Spleen (tissue), 11 donors: ENCODE results near the gene TCP11L1. TPM values are rescaled to one million over a fixed set of nuclear protein-coding genes. Genes with fewer than 3 reads are reported as not detected.
"Not testable (repeated sequence)": the region's sequence is repeated elsewhere in the genome, so short reads cannot be mapped to it uniquely, and the experiment has no call there.

Experiments used
- DNase-seq: peaks from one replicate; pipeline ENCODE4 v3.0.0-alpha.2; 2020
- H3K27ac ChIP-seq, 8 donors: fragments of 200-600 bp; sonication (generic) in 7 of 8; 1 replicate in 4 of 8; 2 replicates in 4 of 8; pipeline versions ENCODE4 v1.5.0 to v1.8.0; 2016 to 2021; ENCODE audit warnings: inconsistent platforms in 4 of 8, mild to moderate bottlenecking in 4 of 8, moderate library complexity in 1 of 8
- H3K27me3 ChIP-seq, 7 donors: fragments of 200-600 bp; sonication (generic) in 6 of 7; replicated peaks in 1 of 7; 1 replicate in 4 of 7; 2 replicates in 3 of 7; pipeline versions ENCODE4 v1.5.0 to v1.8.0; 2016 to 2021; ENCODE audit warnings: inconsistent platforms in 3 of 7, mild to moderate bottlenecking in 1 of 7
- H3K36me3 ChIP-seq, 6 donors: fragments of 200-600 bp; sonication (generic) in 5 of 6; 1 replicate in 4 of 6; 2 replicates in 2 of 6; pipeline versions ENCODE4 v1.5.0 to v1.8.0; 2016 to 2021; ENCODE audit warnings: inconsistent platforms in 2 of 6
- H3K4me1 ChIP-seq, 6 donors: fragments of 200-600 bp; sonication (generic) in 5 of 6; 1 replicate in 3 of 6; 2 replicates in 3 of 6; pipeline versions ENCODE4 v1.5.0 to v1.8.0; 2016 to 2021; ENCODE audit warnings: inconsistent platforms in 3 of 6
- H3K4me3 ChIP-seq, 8 donors: fragments of 200-600 bp; sonication (generic) in 7 of 8; 1 replicate in 4 of 8; 2 replicates in 4 of 8; pipeline versions ENCODE4 v1.5.0 to v1.8.0; 2016 to 2021; ENCODE audit warnings: inconsistent platforms in 4 of 8, mild to moderate bottlenecking in 4 of 8, moderate library complexity in 2 of 8
- H3K9me3 ChIP-seq, 8 donors: fragments of 200-600 bp; sonication (generic) in 7 of 8; 1 replicate in 4 of 8; 2 replicates in 4 of 8; pipeline versions ENCODE4 v1.5.0 to v1.8.0; 2016 to 2021; ENCODE audit warnings: inconsistent platforms in 4 of 8
- CTCF ChIP-seq, 11 experiments: fragments of 200-600 bp in 7 of 11; fragments of 450-650 bp in 4 of 11; sonication (generic) in 4 of 11; IDR thresholded peaks in 8 of 11; conservative IDR thresholded peaks in 3 of 11; 1 replicate in 7 of 11; 2 replicates in 4 of 11; pipeline versions ENCODE4 v1.4.0 to v1.8.0; 2016 to 2021; ENCODE audit warnings: antibody characterized with exemption in 11 of 11, inconsistent platforms in 4 of 11, mild to moderate bottlenecking in 1 of 11
- POLR2A ChIP-seq, 3 donors: fragments of 450-650 bp; IDR thresholded peaks; one replicate each; pipeline ENCODE4 v1.5.1; 2017; ENCODE audit warnings: antibody characterized with exemption in 3 of 3, mild to moderate bottlenecking in 1 of 3
- POLR2AphosphoS5 ChIP-seq, 3 donors: sonication (generic); formaldehyde crosslinking; IDR thresholded peaks; one replicate each; pipeline ENCODE4 v1.5.1; 2017; ENCODE audit warnings: antibody characterized with exemption in 3 of 3
- WGBS, 5 donors: extraction: QIAGEN DNeasy Blood & Tissue Kit in 3 of 5; methylation state at CpG; one replicate each; pipeline versions ENCODE4 v1.1.5 to v1.1.7; 2013 to 2018; 5-methylcytosine and 5-hydroxymethylcytosine counted together
- intact Hi-C: fragments of 100-400 bp; cut with DNase I; formaldehyde crosslinking; loops from one replicate; pipeline ENCODE4 v1.15.0; 2023; ENCODE audit warnings: low total_unique reads
- polyA plus RNA-seq, 3 donors: library from polyadenylated mRNA; stranded (reverse); fragments of 200-250 nt; gene quantifications; one replicate each; pipeline ENCODE4 v1.2.1, GENCODE V29; 2013
- total RNA-seq, 7 donors: library from RNA; depleted of rRNA in 3 of 7; stranded (reverse); fragments of >200 nt in 3 of 7; fragmentation: NEBNext Ultra II Directional in 4 of 7; extraction: Animal tissue kit (Norgen Biotek cat#: 25700) in 4 of 7; gene quantifications; one replicate each; pipeline versions ENCODE4 v1.1.0 to v1.2.1, GENCODE V29; 2016 to 2021
- donor health status: healthy with polysubstance abuse.
- donor health status: DM: no; HTN: no; CAD: no; lungs with moderate emphysema.
- donor health status: DM: no; HTN: no; CAD: no.
- donor health status: Bipolar disorder and iron deficiency.
- donor health status: healthy.
- donor health status: DM: no; HTN: no; CAD: no.
- donor health status: DM: yes; HTN: yes; CAD: no.

Gene TCP11L1
- total and polyA plus RNA-seq, 10 donors: 1.8 to 48.2 (median 17.9) TPM

DNA sequence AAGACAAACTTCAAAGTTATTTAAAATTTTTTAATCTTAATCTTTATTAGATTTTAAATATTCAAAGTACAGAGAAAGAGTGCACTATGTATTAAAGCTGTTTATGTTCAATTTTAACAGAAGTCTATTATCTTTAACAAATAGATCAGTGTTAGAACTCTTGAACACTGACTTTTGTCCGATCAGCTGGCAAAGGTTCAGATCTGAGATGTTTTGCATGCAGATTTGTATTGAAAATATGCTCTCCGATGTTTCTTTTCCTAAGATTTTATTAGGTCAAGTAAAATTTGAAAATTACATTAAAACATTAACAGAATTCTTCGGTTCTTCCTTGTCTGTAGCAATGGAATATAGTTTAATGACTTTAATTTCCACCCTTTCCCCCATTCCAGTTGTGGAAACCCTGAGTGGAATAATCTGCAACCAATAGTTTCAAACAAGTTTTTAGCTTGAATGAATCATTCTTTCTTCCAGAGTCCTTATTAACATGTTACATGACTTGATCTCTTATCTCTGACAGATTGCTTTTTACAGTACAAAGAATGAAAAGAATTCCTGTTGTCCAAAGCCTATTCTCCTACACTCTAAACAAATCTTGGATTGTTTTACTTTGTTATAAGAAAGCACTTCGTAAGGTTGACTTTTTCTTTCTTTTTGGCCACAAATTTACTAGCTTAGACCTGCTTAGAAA is 11.4 kb upstream of the TCP11L1 start:
- 79 to 91% (median 82%) methylated on average over 4 of the region's 4 CpGs for WGBS, 5 donors
- H3K27ac ChIP-seq: no peak overlapping the region
- DNase-seq: no peak
- no peak overlapping the region for H3K4me3 ChIP-seq
- H3K36me3 ChIP-seq: no peaks in the 10 kb centered on the region
- intact Hi-C loops: loop anchor here (10.0 kb wide), 1 partner anchor 123 kb away; no protein-coding TSS in a partner anchor
- no peaks in the 10 kb centered on the region for H3K4me1 ChIP-seq
- H3K27me3 ChIP-seq: no peaks in the 10 kb centered on the region
- no peak for TF ChIP-seq POLR2A (IDR thresholded peaks at IDR 0.05)
- no peak for TF ChIP-seq POLR2AphosphoS5 (IDR thresholded peaks at IDR 0.05)
- TF ChIP-seq CTCF (IDR thresholded peaks at IDR 0.05 in 8 of 11, conservative IDR thresholded peaks at IDR 0.05 in 3 of 11): no peak
- no peaks in the 10 kb centered on the region for H3K9me3 ChIP-seq

GRCh38 chr11:33028537-33028914 is 10.8 kb upstream of the TCP11L1 start:
- no peaks in the 10 kb centered on the region for H3K27me3 ChIP-seq
- no peaks in the 10 kb centered on the region for H3K36me3 ChIP-seq
- intact Hi-C loops: loop anchor here (10.0 kb wide), 1 partner anchor 124 kb away; no protein-coding TSS in a partner anchor
- H3K4me3 ChIP-seq: no peak overlapping the region
- no peaks in the 10 kb centered on the region for H3K4me1 ChIP-seq
- 88 to 90% (median 89%) methylated on average over 2 of the region's 2 CpGs for WGBS, 5 donors
- TF ChIP-seq POLR2A (IDR thresholded peaks at IDR 0.05) (no peak), CTCF (IDR thresholded peaks at IDR 0.05 in 8 of 11, conservative IDR thresholded peaks at IDR 0.05 in 3 of 11) (no peak), POLR2AphosphoS5 (IDR thresholded peaks at IDR 0.05) (no peak)
- H3K9me3 ChIP-seq: no peaks in the 10 kb centered on the region
- no peak overlapping the region for H3K27ac ChIP-seq
- DNase-seq: no peak

DNA sequence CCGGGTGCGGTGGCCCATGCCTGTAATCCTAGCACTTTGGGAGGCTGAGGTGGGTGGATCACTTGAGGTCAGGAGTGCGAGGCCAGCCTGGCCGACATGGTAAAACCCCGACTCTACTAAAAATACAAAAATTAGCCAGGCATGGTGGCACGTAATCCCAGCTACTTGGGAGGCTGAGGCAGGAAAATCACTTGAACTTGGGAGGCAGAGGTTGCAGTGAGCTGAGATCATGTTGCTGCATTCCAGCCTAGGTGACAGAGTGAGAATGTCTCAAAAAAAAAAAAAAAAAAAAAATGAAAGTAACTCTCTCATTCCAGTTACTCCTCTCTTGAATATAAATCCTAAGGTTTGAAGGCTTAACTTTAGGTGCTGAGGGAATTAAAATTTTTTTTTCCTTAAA is 10.2 kb upstream of the TCP11L1 start:
- H3K27ac ChIP-seq, H3K27me3 ChIP-seq, DNase-seq, H3K4me1 ChIP-seq, H3K9me3 ChIP-seq, H3K4me3 ChIP-seq, H3K36me3 ChIP-seq: not testable (repeated sequence)
- intact Hi-C loops: loop anchor here (10.0 kb wide), 1 partner anchor 124 kb away; no protein-coding TSS in a partner anchor
- 84 to 94% (median 91%) methylated on average over 6 of the region's 6 CpGs for WGBS, 5 donors

- no peaks in the 10 kb centered on the region for H3K9me3 ChIP-seq
- TF ChIP-seq CTCF (IDR thresholded peaks at IDR 0.05 in 8 of 11, conservative IDR thresholded peaks at IDR 0.05 in 3 of 11) (no peak), POLR2A (IDR thresholded peaks at IDR 0.05) (no peak), POLR2AphosphoS5 (IDR thresholded peaks at IDR 0.05) (no peak)
- no peak overlapping the region for H3K27ac ChIP-seq
- 62 to 89% (median 66%) methylated on average over 4 of the region's 4 CpGs for WGBS, 5 donors
- H3K4me3 ChIP-seq: no peak overlapping the region
- H3K4me1 ChIP-seq: peaks cover 0 to 2% (median 0%) of the 10 kb centered on the region in 6 donors
- no peaks in the 10 kb centered on the region for H3K27me3 ChIP-seq
- no peak for DNase-seq
- intact Hi-C loops: no loop called here
- H3K36me3 ChIP-seq: no peaks in the 10 kb centered on the region
These were observed 5.9 kb upstream of the TCP11L1 start for GRCh38 chr11:33033493-33033892.
